Panc1 (cell line): ENCODE measurements around the gene IL1R1.

ENCODE experiments used
- REST ChIP-seq, 2 experiments: IDR thresholded peaks; 2 replicates each; pipeline ENCODE4 v1.6.1; 2011 to 2012; ENCODE audit warnings: low read depth in 2 of 2, control low read depth in 1 of 2, low read length in 1 of 2, mild to moderate bottlenecking in 1 of 2, moderate library complexity in 1 of 2; ENCODE audit not compliant: insufficient read depth in 1 of 2
- TF ChIP-seq, protein P1 (sequence below): fragments of 450-650 bp; IDR thresholded peaks from 2 replicates; pipeline ENCODE4 v1.5.1; 2017; ENCODE audit warnings: mild to moderate bottlenecking

DNA sequence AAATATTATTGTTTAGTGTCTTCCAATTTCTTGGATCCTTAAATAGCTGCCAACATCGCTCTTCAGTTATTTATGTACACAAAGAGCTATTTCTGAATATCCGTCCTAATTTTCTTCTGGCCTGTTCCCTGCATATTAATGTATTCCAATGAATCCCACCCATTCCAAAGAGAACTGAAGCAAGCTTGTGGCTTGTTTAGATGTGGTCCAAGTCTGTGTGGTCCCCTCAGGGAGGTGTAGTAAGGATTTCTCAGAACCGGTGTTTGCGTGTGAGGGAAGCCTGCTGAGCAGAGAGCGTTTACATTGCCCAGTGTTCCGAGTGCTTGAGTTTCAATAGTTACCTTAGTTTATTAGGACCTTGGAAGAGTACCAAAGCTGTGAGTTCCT lies 25.1 kb upstream of the IL1R1 start:
- TF ChIP-seq, protein P1, sequence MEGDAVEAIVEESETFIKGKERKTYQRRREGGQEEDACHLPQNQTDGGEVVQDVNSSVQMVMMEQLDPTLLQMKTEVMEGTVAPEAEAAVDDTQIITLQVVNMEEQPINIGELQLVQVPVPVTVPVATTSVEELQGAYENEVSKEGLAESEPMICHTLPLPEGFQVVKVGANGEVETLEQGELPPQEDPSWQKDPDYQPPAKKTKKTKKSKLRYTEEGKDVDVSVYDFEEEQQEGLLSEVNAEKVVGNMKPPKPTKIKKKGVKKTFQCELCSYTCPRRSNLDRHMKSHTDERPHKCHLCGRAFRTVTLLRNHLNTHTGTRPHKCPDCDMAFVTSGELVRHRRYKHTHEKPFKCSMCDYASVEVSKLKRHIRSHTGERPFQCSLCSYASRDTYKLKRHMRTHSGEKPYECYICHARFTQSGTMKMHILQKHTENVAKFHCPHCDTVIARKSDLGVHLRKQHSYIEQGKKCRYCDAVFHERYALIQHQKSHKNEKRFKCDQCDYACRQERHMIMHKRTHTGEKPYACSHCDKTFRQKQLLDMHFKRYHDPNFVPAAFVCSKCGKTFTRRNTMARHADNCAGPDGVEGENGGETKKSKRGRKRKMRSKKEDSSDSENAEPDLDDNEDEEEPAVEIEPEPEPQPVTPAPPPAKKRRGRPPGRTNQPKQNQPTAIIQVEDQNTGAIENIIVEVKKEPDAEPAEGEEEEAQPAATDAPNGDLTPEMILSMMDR = no peak
- TF ChIP-seq REST (IDR thresholded peaks at IDR 0.05; ENCODE audit: insufficient read depth in 1 of 2, low read depth in 2 of 2, low read length in 1 of 2) = no peak
